WTC11 (cell line): ENCODE results near the gene FHOD3.

Experiments used
- FOXP1 ChIP-seq: sonication (generic); formaldehyde crosslinking; IDR thresholded peaks from 2 replicates; pipeline ENCODE4 v1.8.0; 2022; ENCODE audit warnings: missing genetic modification reagents, mild to moderate bottlenecking, moderate library complexity, borderline replicate concordance
- HMGA2 ChIP-seq: fragments of 250-450 bp; sonication (Bioruptor Pico); IDR thresholded peaks from 2 replicates; pipeline ENCODE4 v1.4.0; 2021; ENCODE audit warnings: mild to moderate bottlenecking, moderate library complexity
- IRF2 ChIP-seq: sonication (generic); formaldehyde crosslinking; IDR thresholded peaks from 2 replicates; pipeline ENCODE4 v1.8.0; 2022; ENCODE audit warnings: low read depth, missing genetic modification reagents, borderline replicate concordance
- TCF7 ChIP-seq: sonication (generic); formaldehyde crosslinking; IDR thresholded peaks from 2 replicates; pipeline ENCODE4 v1.8.0; 2022; ENCODE audit warnings: mild to moderate bottlenecking, low read depth, missing genetic modification reagents, moderate library complexity
- TP53 ChIP-seq: sonication (generic); formaldehyde crosslinking; IDR thresholded peaks from 2 replicates; pipeline ENCODE4 v1.8.1; 2023; ENCODE audit warnings: mild to moderate bottlenecking, missing genetic modification reagents
- ZNF121 ChIP-seq: sonication (generic); formaldehyde crosslinking; IDR thresholded peaks from 2 replicates; pipeline ENCODE4 v1.8.0; 2023; ENCODE audit warnings: missing genetic modification reagents
- ZNF138 ChIP-seq: sonication (generic); formaldehyde crosslinking; conservative IDR thresholded peaks from 2 replicates; pipeline ENCODE4 v1.8.1; 2022; ENCODE audit warnings: mild to moderate bottlenecking, moderate library complexity, missing genetic modification reagents
- TF ChIP-seq, protein P1 (sequence below): fragments of 200-600 bp; IDR thresholded peaks from 2 replicates; pipeline ENCODE4 v1.8.0; 2022; ENCODE audit warnings: antibody characterized with exemption
- TF ChIP-seq, protein P2 (sequence below): sonication (generic); formaldehyde crosslinking; IDR thresholded peaks from 2 replicates; pipeline ENCODE4 v1.8.0; 2023; ENCODE audit warnings: missing genetic modification reagents, mild to moderate bottlenecking, borderline replicate concordance
- TF ChIP-seq, protein P3 (sequence below): sonication (generic); formaldehyde crosslinking; IDR thresholded peaks from 2 replicates; pipeline ENCODE4 v1.8.1; 2022; ENCODE audit warnings: low read depth, missing genetic modification reagents, borderline replicate concordance
- TF ChIP-seq, protein P4 (sequence below): sonication (generic); formaldehyde crosslinking; IDR thresholded peaks from 2 replicates; pipeline ENCODE4 v1.8.0; 2022; ENCODE audit warnings: mild to moderate bottlenecking, missing genetic modification reagents
- TF ChIP-seq, protein P5 (sequence below): sonication (generic); formaldehyde crosslinking; IDR thresholded peaks from 2 replicates; pipeline ENCODE4 v1.8.0; 2022; ENCODE audit warnings: mild to moderate bottlenecking, missing genetic modification reagents
- TF ChIP-seq, protein P6 (sequence below): sonication (generic); formaldehyde crosslinking; conservative IDR thresholded peaks from 2 replicates; pipeline ENCODE4 v1.8.1; 2023; ENCODE audit warnings: mild to moderate bottlenecking, low read depth, missing genetic modification reagents, moderate library complexity

DNA sequence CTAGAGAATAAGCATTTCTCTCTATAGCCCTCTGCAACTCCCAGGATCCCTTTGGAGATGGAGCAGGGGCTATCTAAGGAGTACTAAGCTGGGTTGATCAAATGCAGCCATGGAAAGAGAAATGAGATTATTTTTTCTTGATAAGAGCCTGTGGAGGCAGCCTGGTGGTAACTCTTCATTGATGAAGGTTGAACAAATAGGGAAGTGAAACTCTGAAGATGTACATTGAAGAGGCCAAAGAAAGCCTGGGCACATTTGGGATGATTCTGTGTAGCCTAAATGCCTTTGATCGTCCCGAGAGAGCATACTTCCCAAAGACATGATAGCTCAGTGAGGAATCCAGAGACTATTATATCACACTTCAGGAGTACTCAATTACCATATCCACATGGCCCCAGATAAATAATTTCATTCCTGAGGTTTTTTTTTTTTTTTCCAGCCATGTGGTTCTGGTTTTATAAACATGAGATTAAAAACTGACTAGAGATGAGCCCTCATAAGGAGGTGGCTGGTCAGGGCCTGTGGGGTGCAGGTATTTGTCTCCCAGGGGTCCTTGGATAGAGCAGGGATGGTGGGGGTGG, 338.8 kb downstream of the FHOD3 start:
- TF ChIP-seq, protein P1, sequence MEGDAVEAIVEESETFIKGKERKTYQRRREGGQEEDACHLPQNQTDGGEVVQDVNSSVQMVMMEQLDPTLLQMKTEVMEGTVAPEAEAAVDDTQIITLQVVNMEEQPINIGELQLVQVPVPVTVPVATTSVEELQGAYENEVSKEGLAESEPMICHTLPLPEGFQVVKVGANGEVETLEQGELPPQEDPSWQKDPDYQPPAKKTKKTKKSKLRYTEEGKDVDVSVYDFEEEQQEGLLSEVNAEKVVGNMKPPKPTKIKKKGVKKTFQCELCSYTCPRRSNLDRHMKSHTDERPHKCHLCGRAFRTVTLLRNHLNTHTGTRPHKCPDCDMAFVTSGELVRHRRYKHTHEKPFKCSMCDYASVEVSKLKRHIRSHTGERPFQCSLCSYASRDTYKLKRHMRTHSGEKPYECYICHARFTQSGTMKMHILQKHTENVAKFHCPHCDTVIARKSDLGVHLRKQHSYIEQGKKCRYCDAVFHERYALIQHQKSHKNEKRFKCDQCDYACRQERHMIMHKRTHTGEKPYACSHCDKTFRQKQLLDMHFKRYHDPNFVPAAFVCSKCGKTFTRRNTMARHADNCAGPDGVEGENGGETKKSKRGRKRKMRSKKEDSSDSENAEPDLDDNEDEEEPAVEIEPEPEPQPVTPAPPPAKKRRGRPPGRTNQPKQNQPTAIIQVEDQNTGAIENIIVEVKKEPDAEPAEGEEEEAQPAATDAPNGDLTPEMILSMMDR, result no peak
- TF ChIP-seq TCF7 (CRISPR knock-in tag), result no peak
- no peak for TF ChIP-seq HMGA2 (CRISPR knock-in tag)
- TF ChIP-seq IRF2 (CRISPR knock-in tag), result no peak
- TF ChIP-seq, protein P2, sequence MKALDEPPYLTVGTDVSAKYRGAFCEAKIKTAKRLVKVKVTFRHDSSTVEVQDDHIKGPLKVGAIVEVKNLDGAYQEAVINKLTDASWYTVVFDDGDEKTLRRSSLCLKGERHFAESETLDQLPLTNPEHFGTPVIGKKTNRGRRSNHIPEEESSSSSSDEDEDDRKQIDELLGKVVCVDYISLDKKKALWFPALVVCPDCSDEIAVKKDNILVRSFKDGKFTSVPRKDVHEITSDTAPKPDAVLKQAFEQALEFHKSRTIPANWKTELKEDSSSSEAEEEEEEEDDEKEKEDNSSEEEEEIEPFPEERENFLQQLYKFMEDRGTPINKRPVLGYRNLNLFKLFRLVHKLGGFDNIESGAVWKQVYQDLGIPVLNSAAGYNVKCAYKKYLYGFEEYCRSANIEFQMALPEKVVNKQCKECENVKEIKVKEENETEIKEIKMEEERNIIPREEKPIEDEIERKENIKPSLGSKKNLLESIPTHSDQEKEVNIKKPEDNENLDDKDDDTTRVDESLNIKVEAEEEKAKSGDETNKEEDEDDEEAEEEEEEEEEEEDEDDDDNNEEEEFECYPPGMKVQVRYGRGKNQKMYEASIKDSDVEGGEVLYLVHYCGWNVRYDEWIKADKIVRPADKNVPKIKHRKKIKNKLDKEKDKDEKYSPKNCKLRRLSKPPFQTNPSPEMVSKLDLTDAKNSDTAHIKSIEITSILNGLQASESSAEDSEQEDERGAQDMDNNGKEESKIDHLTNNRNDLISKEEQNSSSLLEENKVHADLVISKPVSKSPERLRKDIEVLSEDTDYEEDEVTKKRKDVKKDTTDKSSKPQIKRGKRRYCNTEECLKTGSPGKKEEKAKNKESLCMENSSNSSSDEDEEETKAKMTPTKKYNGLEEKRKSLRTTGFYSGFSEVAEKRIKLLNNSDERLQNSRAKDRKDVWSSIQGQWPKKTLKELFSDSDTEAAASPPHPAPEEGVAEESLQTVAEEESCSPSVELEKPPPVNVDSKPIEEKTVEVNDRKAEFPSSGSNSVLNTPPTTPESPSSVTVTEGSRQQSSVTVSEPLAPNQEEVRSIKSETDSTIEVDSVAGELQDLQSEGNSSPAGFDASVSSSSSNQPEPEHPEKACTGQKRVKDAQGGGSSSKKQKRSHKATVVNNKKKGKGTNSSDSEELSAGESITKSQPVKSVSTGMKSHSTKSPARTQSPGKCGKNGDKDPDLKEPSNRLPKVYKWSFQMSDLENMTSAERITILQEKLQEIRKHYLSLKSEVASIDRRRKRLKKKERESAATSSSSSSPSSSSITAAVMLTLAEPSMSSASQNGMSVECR (CRISPR knock-in tag), result no peak
- no peak for TF ChIP-seq ZNF138 (CRISPR knock-in tag)
- TF ChIP-seq FOXP1 (CRISPR knock-in tag), result no peak
- TF ChIP-seq, protein P3, sequence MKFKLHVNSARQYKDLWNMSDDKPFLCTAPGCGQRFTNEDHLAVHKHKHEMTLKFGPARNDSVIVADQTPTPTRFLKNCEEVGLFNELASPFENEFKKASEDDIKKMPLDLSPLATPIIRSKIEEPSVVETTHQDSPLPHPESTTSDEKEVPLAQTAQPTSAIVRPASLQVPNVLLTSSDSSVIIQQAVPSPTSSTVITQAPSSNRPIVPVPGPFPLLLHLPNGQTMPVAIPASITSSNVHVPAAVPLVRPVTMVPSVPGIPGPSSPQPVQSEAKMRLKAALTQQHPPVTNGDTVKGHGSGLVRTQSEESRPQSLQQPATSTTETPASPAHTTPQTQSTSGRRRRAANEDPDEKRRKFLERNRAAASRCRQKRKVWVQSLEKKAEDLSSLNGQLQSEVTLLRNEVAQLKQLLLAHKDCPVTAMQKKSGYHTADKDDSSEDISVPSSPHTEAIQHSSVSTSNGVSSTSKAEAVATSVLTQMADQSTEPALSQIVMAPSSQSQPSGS, result no peak
- TF ChIP-seq, protein P4, sequence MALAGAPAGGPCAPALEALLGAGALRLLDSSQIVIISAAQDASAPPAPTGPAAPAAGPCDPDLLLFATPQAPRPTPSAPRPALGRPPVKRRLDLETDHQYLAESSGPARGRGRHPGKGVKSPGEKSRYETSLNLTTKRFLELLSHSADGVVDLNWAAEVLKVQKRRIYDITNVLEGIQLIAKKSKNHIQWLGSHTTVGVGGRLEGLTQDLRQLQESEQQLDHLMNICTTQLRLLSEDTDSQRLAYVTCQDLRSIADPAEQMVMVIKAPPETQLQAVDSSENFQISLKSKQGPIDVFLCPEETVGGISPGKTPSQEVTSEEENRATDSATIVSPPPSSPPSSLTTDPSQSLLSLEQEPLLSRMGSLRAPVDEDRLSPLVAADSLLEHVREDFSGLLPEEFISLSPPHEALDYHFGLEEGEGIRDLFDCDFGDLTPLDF, result no peak
- no peak for TF ChIP-seq TP53
- TF ChIP-seq, protein P5, sequence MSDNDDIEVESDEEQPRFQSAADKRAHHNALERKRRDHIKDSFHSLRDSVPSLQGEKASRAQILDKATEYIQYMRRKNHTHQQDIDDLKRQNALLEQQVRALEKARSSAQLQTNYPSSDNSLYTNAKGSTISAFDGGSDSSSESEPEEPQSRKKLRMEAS (CRISPR knock-in tag), result no peak
- TF ChIP-seq, protein P6, sequence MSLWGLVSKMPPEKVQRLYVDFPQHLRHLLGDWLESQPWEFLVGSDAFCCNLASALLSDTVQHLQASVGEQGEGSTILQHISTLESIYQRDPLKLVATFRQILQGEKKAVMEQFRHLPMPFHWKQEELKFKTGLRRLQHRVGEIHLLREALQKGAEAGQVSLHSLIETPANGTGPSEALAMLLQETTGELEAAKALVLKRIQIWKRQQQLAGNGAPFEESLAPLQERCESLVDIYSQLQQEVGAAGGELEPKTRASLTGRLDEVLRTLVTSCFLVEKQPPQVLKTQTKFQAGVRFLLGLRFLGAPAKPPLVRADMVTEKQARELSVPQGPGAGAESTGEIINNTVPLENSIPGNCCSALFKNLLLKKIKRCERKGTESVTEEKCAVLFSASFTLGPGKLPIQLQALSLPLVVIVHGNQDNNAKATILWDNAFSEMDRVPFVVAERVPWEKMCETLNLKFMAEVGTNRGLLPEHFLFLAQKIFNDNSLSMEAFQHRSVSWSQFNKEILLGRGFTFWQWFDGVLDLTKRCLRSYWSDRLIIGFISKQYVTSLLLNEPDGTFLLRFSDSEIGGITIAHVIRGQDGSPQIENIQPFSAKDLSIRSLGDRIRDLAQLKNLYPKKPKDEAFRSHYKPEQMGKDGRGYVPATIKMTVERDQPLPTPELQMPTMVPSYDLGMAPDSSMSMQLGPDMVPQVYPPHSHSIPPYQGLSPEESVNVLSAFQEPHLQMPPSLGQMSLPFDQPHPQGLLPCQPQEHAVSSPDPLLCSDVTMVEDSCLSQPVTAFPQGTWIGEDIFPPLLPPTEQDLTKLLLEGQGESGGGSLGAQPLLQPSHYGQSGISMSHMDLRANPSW (CRISPR knock-in tag), result no peak
- no peak for TF ChIP-seq ZNF121
